Loucy (cell line): ENCODE measurements around the gene BTBD16.

ENCODE experiments used
- H2AFZ ChIP-seq: fragments of 200-600 bp; sonication (generic); 2 replicates; pipeline ENCODE4 v1.6.0; 2016; ENCODE audit warnings: antibody characterized with exemption, mild to moderate bottlenecking, low read length, moderate library complexity
- H3F3A ChIP-seq: fragments of 200-600 bp; 2 replicates; pipeline ENCODE4 v1.6.0; 2016; ENCODE audit warnings: antibody characterized with exemption, low read depth, mild to moderate bottlenecking
- H3K27me3 ChIP-seq: fragments of 200-600 bp; sonication (generic); 2 replicates; pipeline ENCODE4 v1.6.1; 2014; ENCODE audit warnings: low read length, mild to moderate bottlenecking; ENCODE audit not compliant: insufficient read depth, poor library complexity, severe bottlenecking
- H3K36me3 ChIP-seq: fragments of 200-600 bp; sonication (generic); 2 replicates; pipeline ENCODE4 v1.6.1; 2016; ENCODE audit warnings: low read length; ENCODE audit not compliant: insufficient read depth
- H3K4me1 ChIP-seq: fragments of 200-600 bp; sonication (generic); 2 replicates; pipeline ENCODE4 v1.5.1; 2014; ENCODE audit warnings: low read length, mild to moderate bottlenecking; ENCODE audit not compliant: insufficient read depth, poor library complexity, severe bottlenecking
- H3K4me2 ChIP-seq: fragments of 200-600 bp; sonication (generic); 2 replicates; pipeline ENCODE4 v1.6.0; 2014; ENCODE audit warnings: antibody characterized with exemption, low read length, low read depth, mild to moderate bottlenecking; ENCODE audit not compliant: poor library complexity, severe bottlenecking
- H3K4me3 ChIP-seq: fragments of 200-600 bp; sonication (generic); 2 replicates; pipeline ENCODE4 v1.5.1; 2014; ENCODE audit warnings: low read length, mild to moderate bottlenecking, mixed read lengths; ENCODE audit not compliant: poor library complexity, severe bottlenecking
- H3K79me2 ChIP-seq: fragments of 200-600 bp; sonication (generic); 2 replicates; pipeline ENCODE4 v1.6.1; 2014; ENCODE audit warnings: low read length; ENCODE audit not compliant: insufficient read depth
- H3K9ac ChIP-seq: fragments of 200-600 bp; sonication (generic); 2 replicates; pipeline ENCODE4 v1.6.0; 2014; ENCODE audit warnings: mild to moderate bottlenecking, low read depth, low read length, moderate library complexity; ENCODE audit not compliant: poor library complexity, severe bottlenecking
- H3K9me2 ChIP-seq: fragments of 200-600 bp; sonication (generic); replicated peaks from 2 replicates; pipeline ENCODE4 v1.6.1; 2016; ENCODE audit warnings: low read depth, low read length, mixed read lengths
- H3K9me3 ChIP-seq: fragments of 200-600 bp; sonication (generic); 2 replicates; pipeline ENCODE4 v1.6.1; 2014; ENCODE audit warnings: mild to moderate bottlenecking, antibody characterized with exemption, low read length, low read depth; ENCODE audit not compliant: insufficient read depth
- H4K20me1 ChIP-seq: fragments of 200-600 bp; sonication (generic); 2 replicates; pipeline ENCODE4 v1.6.0; 2014; ENCODE audit warnings: antibody characterized with exemption, low read length, mild to moderate bottlenecking; ENCODE audit not compliant: insufficient read depth, poor library complexity, severe bottlenecking
- CTCF ChIP-seq: fragments of 200-600 bp; sonication (generic); conservative IDR thresholded peaks from 2 replicates; pipeline ENCODE4 v1.5.1; 2014; ENCODE audit warnings: mild to moderate bottlenecking, antibody characterized with exemption, low read length
- EZH2phosphoT487 ChIP-seq: fragments of 200-600 bp; IDR thresholded peaks from 2 replicates; pipeline ENCODE4 v1.6.1; 2018; ENCODE audit warnings: antibody characterized with exemption, mild to moderate bottlenecking, moderate library complexity, borderline replicate concordance

Gene BTBD16

GRCh38 chr10:122265896-122266295 lies 5.2 kb upstream of the BTBD16 start:
- Histone ChIP-seq H4K20me1 (no peaks in the 10 kb centered on the region), H3K79me2 (no peaks in the 10 kb centered on the region), H3K9me3 (peaks cover 3% of the 10 kb centered on the region; the same call in 1 of the 2 replicates), H3K36me3 (no peaks in the 10 kb centered on the region), H3F3A (no peaks in the 10 kb centered on the region), H3K4me2 (no peak overlapping the region), H3K4me1 (no peaks in the 10 kb centered on the region), H2AFZ (no peak overlapping the region), H3K9me2 (no peaks in the 10 kb centered on the region), H3K9ac (no peak overlapping the region), H3K4me3 (no peak overlapping the region), H3K27me3 (no peaks in the 10 kb centered on the region)
- TF ChIP-seq CTCF: no peak
- no peak for TF ChIP-seq EZH2phosphoT487

GRCh38 chr10:122267849-122268737 lies 3.0 kb upstream of the BTBD16 start:
- Histone ChIP-seq H3K4me1 (no peaks in the 10 kb centered on the region), H4K20me1 (no peaks in the 10 kb centered on the region), H2AFZ (no peak overlapping the region), H3K4me2 (no peak overlapping the region), H3K27me3 (no peaks in the 10 kb centered on the region), H3K9me3 (no peaks in the 10 kb centered on the region), H3K9ac (no peak overlapping the region), H3K9me2 (no peaks in the 10 kb centered on the region), H3K79me2 (no peaks in the 10 kb centered on the region), H3F3A (no peaks in the 10 kb centered on the region), H3K36me3 (no peaks in the 10 kb centered on the region), H3K4me3 (no peak overlapping the region)
- TF ChIP-seq CTCF (peak; percentile 89), EZH2phosphoT487 (no peak)

- Histone ChIP-seq H3K9ac (no peak overlapping the region), H3K79me2 (no peaks in the 10 kb centered on the region), H3K4me3 (no peak overlapping the region), H3K4me2 (no peak overlapping the region), H3K4me1 (no peaks in the 10 kb centered on the region), H3K9me3 (no peaks in the 10 kb centered on the region), H3K36me3 (no peaks in the 10 kb centered on the region), H4K20me1 (no peaks in the 10 kb centered on the region), H3F3A (no peaks in the 10 kb centered on the region), H2AFZ (no peak overlapping the region), H3K27me3 (no peaks in the 10 kb centered on the region), H3K9me2 (no peaks in the 10 kb centered on the region)
- TF ChIP-seq EZH2phosphoT487 (no peak), CTCF (no peak)
Measured at GRCh38 chr10:122269059-122269687, 1.9 kb upstream of the BTBD16 start.
